Caco-2 (cell line): Measurements from ENCODE around the gene RRP36. TPM values are rescaled to one million over a fixed set of nuclear protein-coding genes. Genes with fewer than 3 reads are reported as not detected.
A peak's percentile ranks its signal among the peaks of the same experiment; 100 is the strongest.

ENCODE experiments used
- BruUV-seq: library from RNA; stranded (reverse); fragments of 400-500 nt; replicated peaks from 2 replicates; lab custom pipeline; 2021; lab: Mats Ljungman, UMichigan
- CTCF ChIA-PET: fragments of 300-600 bp; sonication (Branson Sonifier 250); formaldehyde crosslinking; loops from one replicate; lab custom pipeline; 2022; ENCODE audit warnings: antibody characterized with exemption; lab: Charles Lee
- POLR2A ChIA-PET: fragments of 300-600 bp; sonication (Branson Sonifier 250); formaldehyde crosslinking; loops from one replicate; lab custom pipeline; 2022; ENCODE audit warnings: antibody characterized with exemption; lab: Charles Lee
- DNase-seq, 2 experiments: peaks; one replicate each; pipeline versions ENCODE4 v3.0.0 to v3.0.0-alpha.2; 2020 to 2022
- H3K27me3 ChIP-seq: replicated peaks from 2 replicates; pipeline ENCODE4 v1.6.0; 2011; ENCODE audit warnings: low read length; ENCODE audit not compliant: control insufficient read depth, insufficient read depth
- H3K36me3 ChIP-seq: 2 replicates; pipeline ENCODE4 v1.5.1; 2011; ENCODE audit warnings: low read length; ENCODE audit not compliant: control insufficient read depth, insufficient read depth
- H3K4me1 ChIP-seq: fragments of 250-450 bp; sonication (Bioruptor Pico); 2 replicates; pipeline ENCODE4 v1.5.1; 2020; ENCODE audit warnings: mild to moderate bottlenecking
- H3K4me3 ChIP-seq: 2 replicates; pipeline ENCODE4 v1.5.1; 2011; ENCODE audit warnings: low read depth, mild to moderate bottlenecking, control low read depth, low read length
- H3K9me3 ChIP-seq: fragments of 250-450 bp; sonication (Bioruptor Pico); 2 replicates; pipeline ENCODE4 v1.5.1; 2020; ENCODE audit warnings: mild to moderate bottlenecking, moderate library complexity
- H3K27ac Mint-ChIP-seq: one replicate; pipeline ENCODE4 v1.8.0; 2022; ENCODE audit warnings: mixed read lengths; ENCODE audit not compliant: unreplicated experiment
- H3K27me3 Mint-ChIP-seq: one replicate; pipeline ENCODE4 v1.8.0; 2022; ENCODE audit warnings: mixed read lengths; ENCODE audit not compliant: insufficient read depth, unreplicated experiment
- H3K36me3 Mint-ChIP-seq: one replicate; pipeline ENCODE4 v1.8.0; 2022; ENCODE audit warnings: mild to moderate bottlenecking, mixed read lengths; ENCODE audit not compliant: insufficient read depth, unreplicated experiment
- H3K4me1 Mint-ChIP-seq: one replicate; pipeline ENCODE4 v1.8.0; 2022; ENCODE audit warnings: low read depth, mixed read lengths; ENCODE audit not compliant: unreplicated experiment
- H3K4me3 Mint-ChIP-seq: one replicate; pipeline ENCODE4 v1.8.0; 2022; ENCODE audit warnings: mild to moderate bottlenecking, moderate library complexity, mixed read lengths; ENCODE audit not compliant: unreplicated experiment
- H3K9me3 Mint-ChIP-seq: one replicate; pipeline ENCODE4 v1.8.0; 2022; ENCODE audit warnings: mixed read lengths; ENCODE audit not compliant: unreplicated experiment
- intact Hi-C: fragments of 100-400 bp; cut with micrococcal nuclease; formaldehyde crosslinking; loops from one replicate; pipeline ENCODE4 v1.10.0; 2022; ENCODE audit not compliant: unreplicated experiment
- total RNA-seq: library from RNA; stranded (reverse); gene quantifications from 2 replicates; pipeline ENCODE4 v1.2.3, GENCODE V29; 2022
- TF ChIP-seq, protein P1 (sequence below), 2 experiments: fragments of 200-600 bp in 1 of 2; IDR thresholded peaks; 1 replicate in 1 of 2; 2 replicates in 1 of 2; pipeline versions ENCODE4 v1.5.1 to v1.8.0; 2011 to 2022; ENCODE audit warnings: antibody characterized with exemption in 1 of 2, control low read depth in 1 of 2, inconsistent platforms in 1 of 2, low read depth in 1 of 2, low read length in 1 of 2, mild to moderate bottlenecking in 1 of 2, moderate library complexity in 1 of 2; ENCODE audit not compliant: insufficient read depth in 1 of 2, severe bottlenecking in 1 of 2, unreplicated experiment in 1 of 2

RRP36 gene
- total RNA-seq, 1 experiment from 2014 or later = 74.9 TPM

- Histone ChIP-seq H3K4me1 (peaks cover 20% of the 10 kb centered on the region), H3K4me3 (no peak overlapping the region), H3K27me3 (no peaks in the 10 kb centered on the region), H3K9me3 (no peaks in the 10 kb centered on the region), H3K36me3 (peaks cover 2% of the 10 kb centered on the region; the same call in 1 of the 2 replicates)
- no peaks in the 10 kb centered on the region for H3K27me3 Mint-ChIP-seq
- TF ChIP-seq, protein P1, sequence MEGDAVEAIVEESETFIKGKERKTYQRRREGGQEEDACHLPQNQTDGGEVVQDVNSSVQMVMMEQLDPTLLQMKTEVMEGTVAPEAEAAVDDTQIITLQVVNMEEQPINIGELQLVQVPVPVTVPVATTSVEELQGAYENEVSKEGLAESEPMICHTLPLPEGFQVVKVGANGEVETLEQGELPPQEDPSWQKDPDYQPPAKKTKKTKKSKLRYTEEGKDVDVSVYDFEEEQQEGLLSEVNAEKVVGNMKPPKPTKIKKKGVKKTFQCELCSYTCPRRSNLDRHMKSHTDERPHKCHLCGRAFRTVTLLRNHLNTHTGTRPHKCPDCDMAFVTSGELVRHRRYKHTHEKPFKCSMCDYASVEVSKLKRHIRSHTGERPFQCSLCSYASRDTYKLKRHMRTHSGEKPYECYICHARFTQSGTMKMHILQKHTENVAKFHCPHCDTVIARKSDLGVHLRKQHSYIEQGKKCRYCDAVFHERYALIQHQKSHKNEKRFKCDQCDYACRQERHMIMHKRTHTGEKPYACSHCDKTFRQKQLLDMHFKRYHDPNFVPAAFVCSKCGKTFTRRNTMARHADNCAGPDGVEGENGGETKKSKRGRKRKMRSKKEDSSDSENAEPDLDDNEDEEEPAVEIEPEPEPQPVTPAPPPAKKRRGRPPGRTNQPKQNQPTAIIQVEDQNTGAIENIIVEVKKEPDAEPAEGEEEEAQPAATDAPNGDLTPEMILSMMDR (IDR thresholded peaks at IDR 0.05; ENCODE audit: insufficient read depth in 1 of 2, low read depth in 1 of 2, low read length in 1 of 2, severe bottlenecking in 1 of 2, unreplicated experiment in 1 of 2) = no peak
- intact Hi-C loops = loop anchor here (5.0 kb wide), 1 partner anchor 149 kb away; no protein-coding TSS in a partner anchor
- CTCF ChIA-PET = no interaction called here
- peaks cover 29% of the 10 kb centered on the region for H3K4me1 Mint-ChIP-seq
- no peak overlapping the region for H3K27ac Mint-ChIP-seq
- no TSS peak for BruUV-seq
- H3K9me3 Mint-ChIP-seq = no peaks in the 10 kb centered on the region
- H3K4me3 Mint-ChIP-seq = no peak overlapping the region
- DNase-seq = no peak
- POLR2A ChIA-PET = no interaction called here
- H3K36me3 Mint-ChIP-seq = peaks cover 71% of the 10 kb centered on the region
These were observed 29.6 kb downstream of the RRP36 start for GRCh38 chr6:43050981-43051380.

DNA sequence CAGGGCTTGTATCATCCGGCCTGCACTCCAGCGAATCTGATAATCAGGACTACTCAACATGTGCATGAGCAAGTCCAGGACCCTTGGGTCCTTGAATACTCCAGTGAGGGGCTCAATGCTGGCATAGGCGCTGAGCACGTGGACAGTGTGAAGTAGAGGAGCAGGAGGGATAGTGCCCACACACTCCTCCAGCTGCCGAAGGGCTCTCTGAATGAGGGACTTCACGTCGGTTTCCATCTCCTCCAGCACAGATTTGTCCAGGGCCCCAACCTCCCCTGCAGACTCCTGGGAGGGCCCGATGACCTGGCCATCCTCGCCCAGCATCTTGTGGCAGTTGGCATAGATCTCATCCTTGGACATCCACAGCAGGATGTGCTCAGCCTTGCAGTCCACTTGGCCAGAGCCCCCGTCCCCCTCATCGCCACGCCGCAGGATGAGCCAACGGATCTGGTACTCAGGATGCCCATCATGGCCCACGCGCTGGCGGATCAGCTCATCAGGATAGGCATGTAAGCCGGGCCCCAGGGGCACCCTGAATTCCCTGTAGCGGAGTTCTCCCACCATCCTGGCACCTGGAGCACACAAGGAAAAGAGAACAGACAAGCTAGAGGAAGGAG lies 30.9 kb downstream of the RRP36 start:
- Histone ChIP-seq H3K9me3 (no peaks in the 10 kb centered on the region), H3K36me3 (peaks cover 2% of the 10 kb centered on the region; the same call in 1 of the 2 replicates), H3K27me3 (no peaks in the 10 kb centered on the region), H3K4me1 (peaks cover 20% of the 10 kb centered on the region), H3K4me3 (peak overlapping the region; percentile 71)
- BruUV-seq = no TSS peak
- peaks cover 30% of the 10 kb centered on the region for H3K4me1 Mint-ChIP-seq
- peak overlapping the region; percentile 97 for H3K27ac Mint-ChIP-seq
- ChIA-PET CTCF (interaction anchor here (0.6 kb wide), 1 partner anchor 111 kb away, joined by 4 read pairs; no protein-coding TSS in a partner anchor), POLR2A (no interaction called here)
- no peaks in the 10 kb centered on the region for H3K27me3 Mint-ChIP-seq
- TF ChIP-seq, protein P1 (IDR thresholded peaks at IDR 0.05; ENCODE audit: insufficient read depth in 1 of 2, low read depth in 1 of 2, low read length in 1 of 2, severe bottlenecking in 1 of 2, unreplicated experiment in 1 of 2) = no peak
- H3K9me3 Mint-ChIP-seq = no peaks in the 10 kb centered on the region
- DNase-seq = no peak
- intact Hi-C loops = loop anchor here (5.0 kb wide), 1 partner anchor 150 kb away; no protein-coding TSS in a partner anchor
- H3K36me3 Mint-ChIP-seq = peaks cover 79% of the 10 kb centered on the region
- H3K4me3 Mint-ChIP-seq = peak overlapping the region; percentile 100

DNA sequence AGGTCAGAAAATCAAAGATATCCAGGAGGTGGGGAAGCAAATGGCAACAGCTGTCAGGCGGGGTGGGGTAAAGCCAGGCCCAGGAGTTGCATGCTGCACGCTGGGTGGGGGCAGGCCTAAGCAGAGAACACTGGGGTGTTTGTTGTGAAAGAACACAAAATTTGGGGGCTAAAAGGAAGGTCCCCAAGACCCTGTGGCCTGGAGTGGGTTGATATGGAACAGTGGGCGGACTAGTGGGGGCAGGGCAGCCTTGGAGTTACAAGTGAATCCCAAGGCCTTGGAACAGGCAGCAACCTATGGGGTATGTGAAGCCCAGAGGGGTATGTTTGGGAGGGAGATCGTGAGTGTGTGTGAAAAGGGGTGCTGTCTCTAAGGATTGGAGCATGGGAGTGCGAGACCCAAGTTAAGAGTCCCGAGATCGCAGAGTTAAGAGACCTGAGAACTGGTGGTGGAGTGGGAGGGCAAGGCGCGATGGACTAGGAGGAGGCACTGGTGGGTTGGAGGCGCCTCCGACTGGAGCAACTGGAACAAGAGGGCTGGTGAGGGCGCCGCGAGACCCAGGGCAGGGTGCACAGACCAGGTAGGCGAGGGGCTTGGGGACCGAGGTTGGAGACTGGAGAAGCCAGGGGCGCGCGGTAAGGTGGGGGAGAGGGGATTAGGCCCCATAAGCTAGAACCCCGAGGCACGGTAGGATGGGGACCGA lies 31.6 kb downstream of the RRP36 start:
- Histone ChIP-seq H3K36me3 (peaks cover 2% of the 10 kb centered on the region; the same call in 1 of the 2 replicates), H3K4me3 (peak overlapping the region; percentile 71), H3K9me3 (no peaks in the 10 kb centered on the region), H3K27me3 (no peaks in the 10 kb centered on the region), H3K4me1 (peaks cover 20% of the 10 kb centered on the region)
- peak overlapping the region; percentile 100 for H3K4me3 Mint-ChIP-seq
- TF ChIP-seq, protein P1 (IDR thresholded peaks at IDR 0.05; ENCODE audit: insufficient read depth in 1 of 2, low read depth in 1 of 2, low read length in 1 of 2, severe bottlenecking in 1 of 2, unreplicated experiment in 1 of 2) = no peak
- TSS peak; percentile 19 for BruUV-seq
- H3K9me3 Mint-ChIP-seq = no peaks in the 10 kb centered on the region
- POLR2A ChIA-PET = interaction anchor here (1.0 to 1.1 kb wide), 4 partner anchors 23 to 118 kb away, joined by 3 to 7 read pairs (median 4); partner anchors contain the start of gene RRP36
- intact Hi-C loops = loop anchor here (5.0 kb wide), 1 partner anchor 151 kb away; no protein-coding TSS in a partner anchor
- CTCF ChIA-PET = interaction anchor here (1.0 kb wide), 1 partner anchor 91 kb away, joined by 5 read pairs; no protein-coding TSS in a partner anchor
- peak overlapping the region; percentile 97 for H3K27ac Mint-ChIP-seq
- H3K27me3 Mint-ChIP-seq = no peaks in the 10 kb centered on the region
- H3K36me3 Mint-ChIP-seq = peaks cover 78% of the 10 kb centered on the region
- DNase-seq = peak; percentile 43 to 47
- peaks cover 31% of the 10 kb centered on the region for H3K4me1 Mint-ChIP-seq
